ENCODE results near the gene TUBA1C. TPM values are rescaled to one million over a fixed set of nuclear protein-coding genes. Genes with fewer than 3 reads are reported as not detected.

Gene TUBA1C
- total and polyA plus RNA-seq, 2 donors (not counting 1 experiment from before 2014, with no cell fraction given): 164 to 1,111 TPM

DNA sequence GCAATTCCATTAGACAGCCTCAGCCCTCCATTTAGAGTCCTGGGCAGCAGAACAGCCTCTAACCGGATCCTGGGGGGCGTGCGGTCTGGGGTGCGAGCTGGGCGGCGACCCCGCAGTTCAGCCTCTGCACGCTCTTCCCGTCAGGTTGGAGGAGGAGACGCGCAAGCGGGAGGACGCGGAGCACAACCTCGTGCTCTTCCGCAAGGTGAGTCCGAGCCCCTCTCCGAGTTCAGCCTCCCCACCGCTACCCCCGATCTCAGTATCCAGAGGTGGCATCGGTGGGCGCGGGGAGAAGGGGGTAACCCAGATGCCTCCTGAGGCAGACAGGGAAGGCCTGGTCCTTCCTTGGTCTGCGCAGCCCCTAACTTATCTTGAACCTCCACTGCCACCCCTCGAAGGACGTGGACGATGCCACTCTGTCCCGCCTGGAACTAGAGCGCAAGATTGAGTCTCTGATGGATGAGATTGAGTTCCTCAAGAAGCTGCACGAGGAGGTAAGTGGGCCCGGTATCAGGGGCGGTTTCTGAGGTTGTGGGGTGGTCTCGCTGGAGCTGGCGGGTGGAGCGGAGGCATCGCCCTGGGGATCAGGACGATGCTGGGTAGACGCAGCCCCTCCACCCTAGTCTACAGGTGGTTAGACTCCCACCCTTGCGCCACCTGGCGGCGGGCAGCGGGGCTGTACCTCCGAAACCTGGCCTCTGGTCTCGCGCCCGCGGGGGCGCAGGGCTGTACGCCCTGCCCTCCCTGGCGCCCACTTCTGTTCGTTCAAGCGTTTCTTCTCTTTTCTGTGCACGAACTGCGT is 31.4 kb downstream of the TUBA1C start:
- no peaks in the 10 kb centered on the region for H3K36me3 ChIP-seq (ENCODE audit: control insufficient read depth, insufficient read depth, low read length)
- H3K27ac ChIP-seq (ENCODE audit: insufficient read depth, low read length): no peak overlapping the region
- H3K79me2 ChIP-seq (ENCODE audit: control insufficient read depth, insufficient read depth, low read length): no peaks in the 10 kb centered on the region
- H3K4me1 ChIP-seq (ENCODE audit: control insufficient read depth, extremely low read depth, insufficient read depth, low read length): no peaks in the 10 kb centered on the region
- no peaks in the 10 kb centered on the region for H3K9me3 ChIP-seq (ENCODE audit: control insufficient read depth, insufficient read depth, low read depth, low read length)
- DNase-seq (ENCODE audit: low read depth in 2 of 2): no peak
- no peak overlapping the region for H3K4me3 ChIP-seq (replicated peaks in 1 of 4; ENCODE audit: control extremely low read depth in 1 of 4, insufficient read depth in 1 of 4, low read depth in 3 of 4, low read length in 4 of 4)
- no peak overlapping the region for H3K9ac ChIP-seq (ENCODE audit: insufficient read depth, low read length)
- H2AFZ ChIP-seq (ENCODE audit: low read length): no peak overlapping the region
- peaks cover 27% of the 10 kb centered on the region for H3K27me3 ChIP-seq (ENCODE audit: control insufficient read depth, insufficient read depth, low read length)
- no peaks in the 10 kb centered on the region for H4K20me1 ChIP-seq (ENCODE audit: control insufficient read depth, extremely low read depth, insufficient read depth, low read length)
- TF ChIP-seq, protein P1, sequence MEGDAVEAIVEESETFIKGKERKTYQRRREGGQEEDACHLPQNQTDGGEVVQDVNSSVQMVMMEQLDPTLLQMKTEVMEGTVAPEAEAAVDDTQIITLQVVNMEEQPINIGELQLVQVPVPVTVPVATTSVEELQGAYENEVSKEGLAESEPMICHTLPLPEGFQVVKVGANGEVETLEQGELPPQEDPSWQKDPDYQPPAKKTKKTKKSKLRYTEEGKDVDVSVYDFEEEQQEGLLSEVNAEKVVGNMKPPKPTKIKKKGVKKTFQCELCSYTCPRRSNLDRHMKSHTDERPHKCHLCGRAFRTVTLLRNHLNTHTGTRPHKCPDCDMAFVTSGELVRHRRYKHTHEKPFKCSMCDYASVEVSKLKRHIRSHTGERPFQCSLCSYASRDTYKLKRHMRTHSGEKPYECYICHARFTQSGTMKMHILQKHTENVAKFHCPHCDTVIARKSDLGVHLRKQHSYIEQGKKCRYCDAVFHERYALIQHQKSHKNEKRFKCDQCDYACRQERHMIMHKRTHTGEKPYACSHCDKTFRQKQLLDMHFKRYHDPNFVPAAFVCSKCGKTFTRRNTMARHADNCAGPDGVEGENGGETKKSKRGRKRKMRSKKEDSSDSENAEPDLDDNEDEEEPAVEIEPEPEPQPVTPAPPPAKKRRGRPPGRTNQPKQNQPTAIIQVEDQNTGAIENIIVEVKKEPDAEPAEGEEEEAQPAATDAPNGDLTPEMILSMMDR (conservative IDR thresholded peaks at IDR 0.05 in 1 of 2, IDR thresholded peaks at IDR 0.05 in 1 of 2; ENCODE audit: low read depth in 1 of 2, low read length in 2 of 2): peak; percentile 42 to 62
- no peak for TF ChIP-seq EZH2 (IDR thresholded peaks at IDR 0.05; ENCODE audit: low read length, missing control alignments)
- H3K4me2 ChIP-seq (ENCODE audit: extremely low read depth, insufficient read depth, low read length): no peak overlapping the region

DNA sequence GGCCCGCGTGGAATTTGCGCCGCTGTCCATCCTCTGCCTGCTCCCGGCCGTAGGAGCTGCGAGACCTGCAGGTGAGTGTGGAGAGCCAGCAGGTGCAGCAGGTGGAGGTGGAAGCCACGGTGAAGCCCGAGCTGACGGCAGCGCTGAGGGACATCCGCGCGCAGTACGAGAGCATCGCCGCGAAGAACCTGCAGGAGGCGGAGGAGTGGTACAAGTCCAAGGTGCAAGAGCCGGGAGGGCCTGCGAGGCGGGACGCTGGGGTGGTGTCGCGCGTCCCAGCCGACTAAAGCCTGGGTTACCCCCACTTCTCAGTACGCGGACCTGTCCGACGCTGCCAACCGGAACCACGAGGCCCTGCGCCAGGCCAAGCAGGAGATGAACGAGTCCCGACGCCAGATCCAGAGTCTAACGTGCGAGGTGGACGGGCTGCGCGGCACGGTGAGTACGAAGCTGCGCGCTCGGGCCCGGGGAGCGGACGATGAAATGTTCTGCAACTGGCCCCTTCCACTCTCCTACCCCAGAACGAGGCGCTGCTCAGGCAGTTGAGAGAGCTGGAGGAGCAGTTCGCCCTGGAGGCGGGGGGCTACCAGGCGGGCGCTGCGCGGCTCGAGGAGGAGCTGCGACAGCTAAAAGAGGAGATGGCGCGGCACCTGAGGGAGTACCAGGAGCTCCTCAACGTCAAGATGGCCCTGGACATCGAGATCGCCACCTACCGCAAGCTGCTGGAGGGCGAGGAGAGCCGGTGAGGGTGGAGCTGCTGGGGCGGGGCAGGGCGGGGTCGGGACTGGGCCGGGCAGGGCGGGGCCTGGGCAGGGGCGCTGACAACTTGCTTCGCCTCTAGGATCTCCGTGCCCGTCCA is 32.2 kb downstream of the TUBA1C start:
- H3K27me3 ChIP-seq (ENCODE audit: control insufficient read depth, insufficient read depth, low read length): peaks cover 29% of the 10 kb centered on the region
- peak; percentile 77 for TF ChIP-seq EZH2 (IDR thresholded peaks at IDR 0.05; ENCODE audit: low read length, missing control alignments)
- TF ChIP-seq, protein P1 (conservative IDR thresholded peaks at IDR 0.05 in 1 of 2, IDR thresholded peaks at IDR 0.05 in 1 of 2; ENCODE audit: low read depth in 1 of 2, low read length in 2 of 2): no peak
- no peak overlapping the region for H3K4me3 ChIP-seq (replicated peaks in 1 of 4; ENCODE audit: control extremely low read depth in 1 of 4, insufficient read depth in 1 of 4, low read depth in 3 of 4, low read length in 4 of 4)
- no peaks in the 10 kb centered on the region for H3K79me2 ChIP-seq (ENCODE audit: control insufficient read depth, insufficient read depth, low read length)
- H3K9ac ChIP-seq (ENCODE audit: insufficient read depth, low read length): no peak overlapping the region
- no peak overlapping the region for H3K4me2 ChIP-seq (ENCODE audit: extremely low read depth, insufficient read depth, low read length)
- no peaks in the 10 kb centered on the region for H3K9me3 ChIP-seq (ENCODE audit: control insufficient read depth, insufficient read depth, low read depth, low read length)
- no peak for DNase-seq (ENCODE audit: low read depth in 2 of 2)
- H3K4me1 ChIP-seq (ENCODE audit: control insufficient read depth, extremely low read depth, insufficient read depth, low read length): no peaks in the 10 kb centered on the region
- H3K27ac ChIP-seq (ENCODE audit: insufficient read depth, low read length): no peak overlapping the region
- H2AFZ ChIP-seq (ENCODE audit: low read length): no peak overlapping the region
- no peaks in the 10 kb centered on the region for H3K36me3 ChIP-seq (ENCODE audit: control insufficient read depth, insufficient read depth, low read length)
- no peaks in the 10 kb centered on the region for H4K20me1 ChIP-seq (ENCODE audit: control insufficient read depth, extremely low read depth, insufficient read depth, low read length)

DNA sequence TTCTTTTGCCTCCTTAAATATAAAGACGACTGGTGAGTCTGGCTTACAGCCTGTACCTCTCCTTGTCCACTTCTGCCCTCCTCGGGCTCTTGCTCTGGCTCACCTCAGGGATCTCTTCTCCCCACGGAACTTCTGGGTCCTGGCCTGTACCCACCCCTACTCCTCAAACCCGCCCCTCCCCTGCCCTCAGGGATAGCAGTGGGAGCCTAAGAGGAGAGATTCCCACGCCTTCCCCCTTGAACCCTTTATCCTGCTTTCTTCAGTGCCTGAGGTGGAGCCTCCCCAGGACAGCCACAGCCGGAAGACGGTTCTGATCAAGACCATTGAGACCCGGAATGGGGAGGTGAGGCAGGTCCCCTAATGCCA is 32.8 kb downstream of the TUBA1C start:
- H4K20me1 ChIP-seq (ENCODE audit: control insufficient read depth, extremely low read depth, insufficient read depth, low read length): no peaks in the 10 kb centered on the region
- no peak overlapping the region for H3K4me2 ChIP-seq (ENCODE audit: extremely low read depth, insufficient read depth, low read length)
- H3K79me2 ChIP-seq (ENCODE audit: control insufficient read depth, insufficient read depth, low read length): no peaks in the 10 kb centered on the region
- no peak overlapping the region for H3K9ac ChIP-seq (ENCODE audit: insufficient read depth, low read length)
- H3K27me3 ChIP-seq (ENCODE audit: control insufficient read depth, insufficient read depth, low read length): peaks cover 29% of the 10 kb centered on the region
- no peaks in the 10 kb centered on the region for H3K9me3 ChIP-seq (ENCODE audit: control insufficient read depth, insufficient read depth, low read depth, low read length)
- no peaks in the 10 kb centered on the region for H3K36me3 ChIP-seq (ENCODE audit: control insufficient read depth, insufficient read depth, low read length)
- H2AFZ ChIP-seq (ENCODE audit: low read length): no peak overlapping the region
- DNase-seq (ENCODE audit: low read depth in 2 of 2): no peak
- no peaks in the 10 kb centered on the region for H3K4me1 ChIP-seq (ENCODE audit: control insufficient read depth, extremely low read depth, insufficient read depth, low read length)
- H3K4me3 ChIP-seq (replicated peaks in 1 of 4; ENCODE audit: control extremely low read depth in 1 of 4, insufficient read depth in 1 of 4, low read depth in 3 of 4, low read length in 4 of 4): no peak overlapping the region
- TF ChIP-seq, protein P1 (conservative IDR thresholded peaks at IDR 0.05 in 1 of 2, IDR thresholded peaks at IDR 0.05 in 1 of 2; ENCODE audit: low read depth in 1 of 2, low read length in 2 of 2): no peak
- TF ChIP-seq EZH2 (IDR thresholded peaks at IDR 0.05; ENCODE audit: low read length, missing control alignments): no peak
- H3K27ac ChIP-seq (ENCODE audit: insufficient read depth, low read length): no peak overlapping the region

Measured in fibroblast of lung (primary cell).